ENCODE measurements around the gene RAP1GAP2.
"Not testable (repeated sequence)": the region's sequence is repeated elsewhere in the genome, so short reads cannot be mapped to it uniquely, and the experiment has no call there.

RAP1GAP2 gene

GRCh38 chr17:2965621-2966595 is 169.7 kb downstream of the RAP1GAP2 start:
- DNase-seq (ENCODE audit: low read depth in 2 of 2): no peak

DNA sequence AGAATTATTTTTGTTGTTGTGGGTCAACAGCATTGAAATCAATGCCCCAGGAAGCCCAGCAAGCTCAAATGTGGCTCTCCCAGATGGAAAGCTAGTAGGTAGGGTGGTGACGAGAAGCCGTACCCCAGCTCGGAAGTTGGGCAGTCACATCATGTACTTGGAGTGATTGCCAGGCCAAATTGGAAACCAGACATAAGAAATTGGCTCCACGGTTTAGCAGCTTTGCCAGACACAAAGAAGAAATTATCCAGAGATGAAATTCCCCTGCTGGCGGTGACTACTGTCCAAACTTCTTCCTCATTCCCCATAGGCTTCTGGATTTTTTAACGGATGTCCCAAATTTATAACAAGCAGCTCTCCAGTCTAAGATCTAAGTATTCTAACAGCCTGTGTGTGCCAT is 171.3 kb downstream of the RAP1GAP2 start:
- DNase-seq (ENCODE audit: low read depth in 2 of 2): no peak

- DNase-seq (ENCODE audit: low read depth in 2 of 2): no peak
These were observed 175.6 kb downstream of the RAP1GAP2 start for GRCh38 chr17:2971851-2972250.

DNA sequence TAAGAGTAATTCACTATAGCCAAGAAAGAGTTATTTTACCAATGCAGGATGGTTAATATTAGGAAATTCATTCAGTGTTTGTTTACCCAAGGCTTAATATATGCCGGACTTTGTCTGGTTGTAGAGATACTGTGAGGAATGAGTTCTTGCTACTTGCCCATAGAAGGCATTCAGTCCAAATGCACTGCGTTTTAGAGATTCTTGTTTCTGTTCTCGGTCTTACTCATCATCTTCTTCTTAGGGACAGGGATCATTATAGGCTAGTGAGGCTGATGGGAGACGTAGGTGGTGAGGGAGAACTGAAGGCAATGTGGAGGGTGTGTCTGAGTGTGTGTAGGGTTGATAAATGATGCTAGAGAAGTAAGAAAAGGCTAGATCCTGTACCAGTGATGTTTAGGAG is 176.5 kb downstream of the RAP1GAP2 start:
- DNase-seq (ENCODE audit: low read depth in 2 of 2): no peak

- no peak for DNase-seq (ENCODE audit: low read depth in 2 of 2)
These were observed 178.1 kb downstream of the RAP1GAP2 start for GRCh38 chr17:2974347-2974746.

GRCh38 chr17:2975469-2975958 is 179.3 kb downstream of the RAP1GAP2 start:
- DNase-seq (ENCODE audit: low read depth in 2 of 2): no peak

GRCh38 chr17:2977157-2977556 is 180.9 kb downstream of the RAP1GAP2 start:
- no peak for DNase-seq (ENCODE audit: low read depth in 2 of 2)

DNA sequence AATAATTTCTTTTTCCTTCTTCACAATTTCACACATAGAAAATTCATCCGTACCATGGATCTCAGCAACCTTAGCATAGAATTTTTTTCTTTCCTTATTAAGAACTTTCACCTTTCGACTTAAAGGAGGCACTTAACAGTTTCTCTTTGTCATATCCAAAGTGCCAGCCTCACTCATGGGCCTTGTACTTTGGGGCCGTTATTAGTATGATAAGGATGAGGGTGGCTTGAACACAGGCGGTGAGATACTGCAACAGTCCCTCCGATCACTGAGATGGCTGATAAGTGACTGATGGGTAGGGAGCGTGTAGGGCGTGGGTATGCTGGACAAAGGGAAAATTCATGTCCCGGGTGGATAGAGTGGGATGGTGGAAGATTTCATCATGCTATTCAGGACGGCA is 181.9 kb downstream of the RAP1GAP2 start:
- no peak for DNase-seq (ENCODE audit: low read depth in 2 of 2)

- no peak for DNase-seq (ENCODE audit: low read depth in 2 of 2)
These were observed 182.8 kb downstream of the RAP1GAP2 start for GRCh38 chr17:2978991-2979390.

DNA sequence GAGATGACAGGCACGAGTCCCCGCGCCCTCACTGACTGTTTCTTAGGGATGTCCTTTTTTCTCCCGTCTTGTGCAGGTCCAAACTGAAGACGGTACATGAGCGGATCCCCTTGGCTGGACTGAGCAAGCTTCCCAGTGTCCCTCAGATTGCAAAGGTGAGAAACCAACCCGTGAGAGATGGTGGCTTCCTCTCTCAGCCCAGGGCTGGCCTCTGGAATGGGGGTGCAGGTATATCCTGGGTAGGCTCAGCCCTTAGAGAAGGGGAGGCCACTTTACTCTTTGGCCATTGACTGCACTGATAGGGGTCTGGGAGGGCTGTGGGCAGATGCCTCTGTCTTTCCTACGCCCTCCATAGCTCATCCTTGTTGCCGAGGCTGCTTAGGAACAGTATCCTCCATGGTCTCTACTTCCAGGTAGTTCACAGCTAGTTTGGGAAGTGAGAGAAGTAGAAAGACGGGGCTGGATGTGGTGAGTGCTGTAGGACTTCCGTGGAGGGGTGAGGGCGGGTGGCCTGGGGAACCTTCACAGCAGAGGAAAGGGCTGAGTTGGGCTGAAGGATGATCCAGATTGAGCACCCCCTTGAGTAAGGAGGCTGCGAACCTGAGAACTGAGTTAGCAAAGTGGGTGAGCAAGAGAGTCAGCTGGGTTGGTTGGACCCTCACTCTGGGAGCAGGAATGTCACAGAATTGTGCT is 184.1 kb downstream of the RAP1GAP2 start:
- DNase-seq (ENCODE audit: low read depth in 2 of 2): no peak

- DNase-seq (ENCODE audit: low read depth in 2 of 2): no peak
These were observed 184.6 kb downstream of the RAP1GAP2 start for GRCh38 chr17:2980904-2981246.

DNA sequence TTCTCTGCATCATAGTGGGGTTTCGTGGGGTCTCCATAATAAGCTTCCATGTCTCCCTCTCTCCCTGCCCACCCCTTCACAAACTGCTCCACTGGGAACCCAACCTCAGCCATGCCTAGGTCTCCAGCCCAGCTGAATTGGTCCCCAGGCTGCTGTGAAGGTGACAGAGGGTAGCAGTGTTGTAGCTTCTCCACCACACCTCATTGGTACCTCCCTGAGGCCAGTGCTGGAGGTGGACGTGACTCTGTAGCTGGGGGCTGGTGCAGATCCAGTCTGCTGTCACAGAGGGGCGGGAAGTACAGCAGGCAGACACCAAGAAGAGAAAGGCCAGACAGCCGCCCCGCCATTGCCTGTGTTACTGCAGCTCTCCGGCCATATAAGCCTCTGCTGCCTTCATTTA is 185.1 kb downstream of the RAP1GAP2 start:
- no peak for DNase-seq (ENCODE audit: low read depth in 2 of 2)

DNA sequence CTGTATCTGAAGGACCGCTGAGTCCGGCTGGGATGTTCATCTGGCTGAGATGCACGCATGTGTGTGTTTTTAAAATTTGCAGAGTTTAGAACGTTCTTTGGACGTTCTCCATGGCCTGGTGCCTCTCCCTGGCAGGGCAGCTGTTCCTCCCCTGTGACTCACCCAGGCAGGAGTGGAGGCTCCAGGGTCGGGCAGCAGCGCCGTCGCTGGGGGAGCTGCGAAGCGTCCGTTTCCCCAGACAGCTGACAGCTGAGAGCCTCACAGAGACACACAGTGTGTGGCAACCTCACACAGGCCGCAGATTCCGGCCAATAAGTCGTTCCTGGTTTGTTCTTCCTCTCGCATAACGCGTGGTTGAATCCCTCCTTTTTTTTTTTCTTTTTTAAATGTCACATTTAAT is 186.6 kb downstream of the RAP1GAP2 start:
- no peak for DNase-seq (ENCODE audit: low read depth in 2 of 2)

DNA sequence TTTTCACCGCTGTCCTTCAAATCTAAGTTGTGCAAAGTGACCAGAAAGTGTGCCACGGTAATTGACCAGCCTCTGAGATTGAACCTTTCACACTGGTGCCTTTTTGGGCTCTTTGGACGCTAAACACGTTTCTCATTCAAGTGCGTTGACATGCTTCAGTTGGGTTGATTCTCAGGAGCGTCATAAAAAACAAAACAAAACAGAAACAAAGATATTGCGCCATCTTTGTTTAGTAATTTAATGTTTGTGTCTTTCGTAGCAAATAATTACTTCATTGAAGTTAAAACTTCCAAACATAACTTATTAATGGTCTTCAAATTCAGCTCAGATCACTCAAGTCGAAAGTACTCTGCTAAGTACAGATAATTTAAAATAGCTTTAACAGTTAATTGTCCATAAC is 187.0 kb downstream of the RAP1GAP2 start:
- no peak for DNase-seq (ENCODE audit: low read depth in 2 of 2)

DNA sequence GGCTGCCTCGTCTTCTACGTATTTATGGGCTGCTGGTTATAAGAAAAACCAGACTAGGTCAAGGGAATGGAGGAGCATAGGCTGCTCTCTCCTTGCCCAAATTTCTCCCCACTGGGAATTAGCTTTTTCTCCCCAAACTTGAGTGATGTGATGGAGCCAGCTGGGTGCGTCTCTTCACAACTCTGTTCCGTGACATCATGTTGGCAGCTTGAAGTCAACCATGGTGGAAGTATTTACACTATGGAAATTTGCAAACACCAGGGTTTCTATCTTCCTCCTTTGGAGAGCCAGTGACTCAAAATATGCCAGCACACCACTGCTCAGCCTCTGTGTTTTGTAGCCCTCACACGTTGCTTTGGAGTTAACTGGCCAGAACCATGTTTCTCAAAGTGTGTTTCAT is 189.1 kb downstream of the RAP1GAP2 start:
- DNase-seq (ENCODE audit: low read depth in 2 of 2): no peak

DNA sequence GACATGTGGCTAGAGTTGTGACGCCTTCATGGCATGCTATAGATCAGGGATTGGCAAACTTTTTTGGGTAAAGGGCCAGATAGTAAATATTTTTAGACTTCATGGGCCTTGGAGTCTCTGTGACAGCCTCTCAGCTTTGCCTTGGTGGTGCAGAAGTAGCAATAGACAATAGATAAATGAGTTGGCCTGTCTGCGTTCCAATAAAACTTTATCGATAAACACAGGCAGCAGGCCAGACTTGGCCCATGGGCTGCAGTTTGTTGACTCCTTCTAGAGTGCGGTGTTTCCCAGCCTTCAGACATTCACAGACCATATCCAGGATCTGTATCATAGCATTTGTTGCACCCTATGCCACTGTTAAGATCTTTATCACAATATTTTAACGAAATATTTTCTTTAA is 190.7 kb downstream of the RAP1GAP2 start:
- no peak for DNase-seq (ENCODE audit: low read depth in 2 of 2)

- DNase-seq (ENCODE audit: low read depth in 2 of 2): not testable (repeated sequence)
These were observed 193.2 kb downstream of the RAP1GAP2 start for GRCh38 chr17:2989396-2989795.

DNA sequence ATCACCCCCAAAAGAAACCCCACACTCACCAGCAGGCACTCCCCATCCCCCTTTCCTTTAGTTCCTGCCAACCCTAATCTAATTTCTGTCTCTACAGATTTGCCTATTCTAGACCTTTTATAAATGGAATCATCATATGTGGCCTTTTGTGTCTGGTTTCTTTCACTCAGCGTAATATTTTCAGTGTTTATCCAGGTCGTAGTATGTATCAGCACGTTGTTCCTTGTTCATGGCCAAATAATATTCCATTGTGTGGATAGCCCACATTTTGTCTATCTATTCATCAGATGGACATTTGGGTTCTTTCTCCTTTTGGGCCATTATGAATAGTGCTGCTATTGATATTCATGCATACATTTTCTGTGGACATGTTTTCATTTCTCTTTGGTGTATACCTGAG is 193.6 kb downstream of the RAP1GAP2 start:
- no peak for DNase-seq (ENCODE audit: low read depth in 2 of 2)

DNA sequence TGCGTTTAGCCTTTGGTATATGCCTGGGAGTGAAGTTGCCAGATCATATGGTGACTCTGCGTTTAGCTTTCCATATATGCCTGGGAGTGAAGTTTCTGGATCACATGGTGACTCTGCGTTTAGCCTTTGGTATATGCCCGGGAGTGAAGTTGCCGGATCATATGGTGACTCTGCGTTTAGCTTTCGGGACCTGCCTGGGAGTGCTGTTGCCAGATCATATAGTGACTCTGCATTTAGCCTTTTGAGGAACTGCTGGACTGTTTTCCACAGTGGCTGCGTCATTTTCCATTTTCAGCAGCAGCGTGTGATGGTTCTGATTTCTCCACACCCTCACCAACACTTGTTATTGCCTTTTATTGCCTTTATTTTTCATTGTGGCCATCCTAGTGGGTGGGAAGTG is 194.2 kb downstream of the RAP1GAP2 start:
- no peak for DNase-seq (ENCODE audit: low read depth in 2 of 2)

GRCh38 chr17:2991396-2992180 is 195.3 kb downstream of the RAP1GAP2 start:
- not testable (repeated sequence) for DNase-seq (ENCODE audit: low read depth in 2 of 2)

GRCh38 chr17:2994441-2994840 is 198.2 kb downstream of the RAP1GAP2 start:
- no peak for DNase-seq (ENCODE audit: low read depth in 2 of 2)

GRCh38 chr17:2995377-2995776 is 199.1 kb downstream of the RAP1GAP2 start:
- DNase-seq (ENCODE audit: low read depth in 2 of 2): no peak

Measured in stimulated activated CD8-positive, alpha-beta memory T cell treated with anti-CD3 and anti-CD28 coated beads, Interleukin-2, amount 100 ng/mL, for 48 hours (primary cell).